ENCODE results near the gene EEPD1.
A peak's percentile ranks its signal among the peaks of the same experiment; 100 is the strongest.
"Not testable (repeated sequence)": the region's sequence is repeated elsewhere in the genome, so short reads cannot be mapped to it uniquely, and the experiment has no call there.

EEPD1 gene

GRCh38 chr7:36129048-36129534 lies 24.0 kb upstream of the EEPD1 start:
- DNase-seq: peak; percentile 73

- no peak for DNase-seq
Measured at GRCh38 chr7:36130236-36130945, 22.7 kb upstream of the EEPD1 start.

GRCh38 chr7:36131026-36131425 lies 22.0 kb upstream of the EEPD1 start:
- DNase-seq: no peak

GRCh38 chr7:36131499-36131898 lies 21.6 kb upstream of the EEPD1 start:
- DNase-seq: no peak

- no peak for DNase-seq
Measured at GRCh38 chr7:36132012-36132411, 21.0 kb upstream of the EEPD1 start.

GRCh38 chr7:36135700-36136099 lies 17.4 kb upstream of the EEPD1 start:
- no peak for DNase-seq

GRCh38 chr7:36137258-36137657 lies 15.8 kb upstream of the EEPD1 start:
- DNase-seq: no peak

- DNase-seq: no peak
Measured at GRCh38 chr7:36137754-36138153, 15.3 kb upstream of the EEPD1 start.

- DNase-seq: no peak
Measured at GRCh38 chr7:36138209-36138608, 14.8 kb upstream of the EEPD1 start.

- no peak for DNase-seq
Measured at GRCh38 chr7:36141351-36141750, 11.7 kb upstream of the EEPD1 start.

- no peak for DNase-seq
Measured at GRCh38 chr7:36141850-36142249, 11.2 kb upstream of the EEPD1 start.

GRCh38 chr7:36144189-36144588 lies 8.9 kb upstream of the EEPD1 start:
- no peak for DNase-seq

- no peak for DNase-seq
Measured at GRCh38 chr7:36145686-36146085, 7.4 kb upstream of the EEPD1 start.

- DNase-seq: no peak
Measured at GRCh38 chr7:36147361-36147760, 5.7 kb upstream of the EEPD1 start.

- DNase-seq: no peak
Measured at GRCh38 chr7:36148422-36149065, 4.5 kb upstream of the EEPD1 start.

GRCh38 chr7:36149240-36149639 lies 3.8 kb upstream of the EEPD1 start:
- not testable (repeated sequence) for DNase-seq

- DNase-seq: no peak
Measured at GRCh38 chr7:36149694-36150452, 3.2 kb upstream of the EEPD1 start.

- DNase-seq: no peak
Measured at GRCh38 chr7:36151921-36152755, 916 bp upstream of the EEPD1 start.

GRCh38 chr7:36153571-36154097 lies 580 bp downstream of the EEPD1 start:
- DNase-seq: no peak

- no peak for DNase-seq
Measured at GRCh38 chr7:36154255-36155212, 1.5 kb downstream of the EEPD1 start.

- DNase-seq: no peak
Measured at GRCh38 chr7:36155811-36156361, 2.8 kb downstream of the EEPD1 start.

All from NCI-H748 treated with DMSO at 0.1 percent for 48 hours (cell line).